HL-60 (cell line): ENCODE measurements around the gene DGCR8.

ENCODE experiments used
- DNase-seq, 2 experiments: peaks; one replicate each; pipeline ENCODE4 v3.0.0-alpha.2; 2010 to 2020; ENCODE audit warnings: low read depth in 1 of 2, low spot score in 1 of 2
- H3K27ac ChIP-seq: fragments of 250-450 bp; sonication (Bioruptor Pico); replicated peaks from 2 replicates; pipeline ENCODE4 v1.5.1; 2020; ENCODE audit warnings: mild to moderate bottlenecking, moderate library complexity
- H3K27me3 ChIP-seq: fragments of 250-450 bp; sonication (Bioruptor Pico); 2 replicates; pipeline ENCODE4 v1.5.1; 2021; ENCODE audit warnings: mild to moderate bottlenecking, moderate library complexity; ENCODE audit not compliant: insufficient read depth, poor library complexity, severe bottlenecking
- H3K4me3 ChIP-seq: replicated peaks from 2 replicates; pipeline ENCODE4 v1.5.1; 2011; ENCODE audit warnings: mild to moderate bottlenecking, control low read depth, low read length; ENCODE audit not compliant: insufficient read depth
- CTCF ChIP-seq: IDR thresholded peaks from one replicate; pipeline ENCODE4 v1.5.1; 2011; ENCODE audit warnings: low read length, control low read depth, inconsistent platforms; ENCODE audit not compliant: insufficient read depth
- GABPA ChIP-seq: IDR thresholded peaks from 2 replicates; pipeline ENCODE4 v1.6.1; 2012; ENCODE audit warnings: low read depth
- POLR2AphosphoS5 ChIP-seq: IDR thresholded peaks from 2 replicates; pipeline ENCODE4 v1.6.1; 2012; ENCODE audit warnings: low read depth
- REST ChIP-seq: IDR thresholded peaks from 2 replicates; pipeline ENCODE4 v1.6.1; 2012; ENCODE audit warnings: low read depth; ENCODE audit not compliant: insufficient replicate concordance
- SPI1 ChIP-seq: IDR thresholded peaks from 2 replicates; pipeline ENCODE4 v1.6.1; 2012; ENCODE audit warnings: low read depth, mild to moderate bottlenecking, borderline replicate concordance

DGCR8 gene

GRCh38 chr22:20043997-20044342 is 36.1 kb upstream of the DGCR8 start:
- no peak overlapping the region for H3K27ac ChIP-seq
- DNase-seq: no peak
- TF ChIP-seq CTCF: no peak
- TF ChIP-seq GABPA: no peak
- TF ChIP-seq POLR2AphosphoS5: no peak
- no peak for TF ChIP-seq SPI1
- no peak for TF ChIP-seq REST
- H3K4me3 ChIP-seq: no peak overlapping the region
- no peaks in the 10 kb centered on the region for H3K27me3 ChIP-seq

GRCh38 chr22:20044495-20045151 is 35.4 kb upstream of the DGCR8 start:
- Histone ChIP-seq H3K4me3 (no peak overlapping the region), H3K27me3 (no peaks in the 10 kb centered on the region), H3K27ac (no peak overlapping the region)
- DNase-seq: no peak
- TF ChIP-seq CTCF (no peak), POLR2AphosphoS5 (no peak), GABPA (no peak), REST (no peak), SPI1 (no peak)

GRCh38 chr22:20046730-20047129 is 33.3 kb upstream of the DGCR8 start:
- DNase-seq: no peak
- Histone ChIP-seq H3K27me3 (no peaks in the 10 kb centered on the region), H3K27ac (no peak overlapping the region), H3K4me3 (no peak overlapping the region)
- no peak for TF ChIP-seq POLR2AphosphoS5
- TF ChIP-seq GABPA: no peak
- TF ChIP-seq CTCF: no peak
- TF ChIP-seq REST: no peak
- no peak for TF ChIP-seq SPI1
